NCI-H69 (cell line): ENCODE data around the gene C6orf62.
"Not testable (repeated sequence)": the region's sequence is repeated elsewhere in the genome, so short reads cannot be mapped to it uniquely, and the experiment has no call there.

Source experiments
- DNase-seq: peaks from one replicate; lab custom pipeline; 2025; lab: John Stamatoyannopoulos, UW

C6orf62 gene

GRCh38 chr6:24719125-24719971 lies at the start of gene C6orf62:
TSS of gene C6orf62 (minus strand) at chr6:24719154. CDS start at chr6:24718668, 486 bp downstream.
- DNase-seq, result peak; percentile 74

GRCh38 chr6:24768361-24768760 lies 49.4 kb upstream of the C6orf62 start:
- no peak for DNase-seq

GRCh38 chr6:24766680-24767462 lies 47.9 kb upstream of the C6orf62 start:
- DNase-seq, result peak; percentile 61

- not testable (repeated sequence) for DNase-seq
Observed at GRCh38 chr6:24765968-24766367, 47.0 kb upstream of the C6orf62 start.

- DNase-seq, result not testable (repeated sequence)
Observed at GRCh38 chr6:24764833-24765828, 46.2 kb upstream of the C6orf62 start.

GRCh38 chr6:24763578-24763977 lies 44.6 kb upstream of the C6orf62 start:
- DNase-seq, result no peak

GRCh38 chr6:24761851-24762250 lies 42.9 kb upstream of the C6orf62 start:
- no peak for DNase-seq

GRCh38 chr6:24761193-24761835 lies 42.4 kb upstream of the C6orf62 start:
- peak; percentile 32 for DNase-seq

- DNase-seq, result no peak
Observed at GRCh38 chr6:24760210-24760609, 41.3 kb upstream of the C6orf62 start.

DNA sequence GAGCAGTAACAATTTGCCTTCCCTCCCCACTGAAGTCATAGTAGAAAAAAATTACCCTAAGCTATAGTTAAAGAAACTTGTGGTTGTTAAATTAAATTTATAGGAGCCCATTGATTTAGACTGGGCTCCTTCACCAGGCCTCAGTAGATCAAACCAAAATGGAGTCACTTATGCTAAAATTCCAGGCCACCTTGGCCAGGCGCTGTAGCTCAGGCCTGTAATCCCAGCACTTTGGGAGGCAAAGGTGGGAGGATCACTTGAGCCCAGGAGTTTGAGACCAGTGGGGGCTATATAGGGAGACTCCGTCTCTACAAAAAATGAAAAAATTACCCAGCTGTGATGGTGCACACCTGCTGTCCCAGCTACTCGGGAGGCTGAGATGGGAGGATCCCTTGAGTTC lies 40.8 kb upstream of the C6orf62 start:
- DNase-seq, result no peak

DNA sequence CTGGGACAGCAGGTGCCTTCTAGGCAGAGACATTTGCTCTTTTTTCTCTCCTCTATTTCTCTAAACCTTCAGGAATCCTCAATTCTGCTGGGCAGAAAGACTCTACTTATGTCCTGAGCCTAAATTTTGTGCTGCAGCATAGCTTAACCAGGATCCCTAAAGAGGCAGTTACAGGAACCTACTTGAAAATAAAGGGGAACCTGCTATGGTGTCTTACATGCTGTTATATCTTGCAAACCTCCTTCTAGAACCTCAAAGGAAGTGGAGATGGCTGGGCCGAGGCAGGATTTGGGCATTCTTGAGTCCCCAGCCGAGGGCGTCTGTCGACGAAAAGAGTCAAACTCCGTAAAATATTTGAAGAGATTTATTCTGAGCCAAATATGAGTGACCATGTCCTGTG lies 38.7 kb upstream of the C6orf62 start:
- no peak for DNase-seq

GRCh38 chr6:24755279-24755678 lies 36.3 kb upstream of the C6orf62 start:
- DNase-seq, result no peak

GRCh38 chr6:24754378-24754777 lies 35.4 kb upstream of the C6orf62 start:
- not testable (repeated sequence) for DNase-seq

DNA sequence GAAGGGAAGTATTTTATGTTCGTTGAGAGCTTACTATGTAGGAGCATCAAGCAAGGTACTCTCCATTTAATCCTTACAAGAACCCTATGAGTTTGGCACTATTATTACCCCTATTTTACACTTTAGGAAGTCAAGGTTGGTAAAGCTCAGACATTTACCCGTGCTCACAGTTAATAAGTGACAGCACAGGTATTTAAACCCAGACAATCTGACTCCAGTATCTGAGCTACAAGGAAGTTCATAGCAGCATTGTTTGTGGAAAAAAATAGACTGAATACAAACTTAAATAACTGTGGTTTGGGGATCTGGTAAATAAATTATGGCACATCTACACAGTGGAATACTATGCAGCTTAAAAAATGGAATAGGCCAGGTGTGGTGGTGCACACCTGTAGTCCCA lies 34.6 kb upstream of the C6orf62 start:
- DNase-seq, result no peak

DNA sequence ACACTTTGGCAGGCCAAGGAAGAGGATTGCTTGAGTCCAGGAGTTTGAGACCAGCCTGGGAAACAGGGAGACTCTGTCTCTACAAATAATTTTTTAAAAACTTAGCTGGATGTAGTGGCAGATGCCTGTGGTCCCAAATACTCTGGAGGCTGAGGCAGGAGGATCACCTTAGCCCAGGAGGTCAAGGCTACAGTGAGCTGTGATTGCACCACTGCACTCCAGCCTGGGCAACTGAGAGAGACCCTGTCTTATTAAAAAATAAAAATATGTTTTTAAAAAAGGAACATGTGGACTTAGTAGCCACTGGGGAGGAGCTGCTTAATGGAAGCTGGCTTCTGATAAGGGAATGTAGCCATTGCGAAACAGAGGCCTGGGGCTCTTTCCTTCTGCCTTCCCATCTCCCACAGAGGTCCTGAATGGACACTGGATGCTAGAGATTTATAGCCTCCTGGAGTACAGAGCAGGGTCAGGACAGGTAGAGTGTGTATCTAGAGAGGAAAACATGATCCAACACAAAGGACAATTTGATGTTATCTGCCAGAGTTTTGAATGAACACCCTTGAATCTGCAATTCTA lies 34.1 kb upstream of the C6orf62 start:
- no peak for DNase-seq

GRCh38 chr6:24752503-24752902 lies 33.5 kb upstream of the C6orf62 start:
- no peak for DNase-seq

- DNase-seq, result not testable (repeated sequence)
Observed at GRCh38 chr6:24750878-24751277, 31.9 kb upstream of the C6orf62 start.

- DNase-seq, result no peak
Observed at GRCh38 chr6:24749297-24749696, 30.3 kb upstream of the C6orf62 start.

- no peak for DNase-seq
Observed at GRCh38 chr6:24744911-24745310, 26.0 kb upstream of the C6orf62 start.

DNA sequence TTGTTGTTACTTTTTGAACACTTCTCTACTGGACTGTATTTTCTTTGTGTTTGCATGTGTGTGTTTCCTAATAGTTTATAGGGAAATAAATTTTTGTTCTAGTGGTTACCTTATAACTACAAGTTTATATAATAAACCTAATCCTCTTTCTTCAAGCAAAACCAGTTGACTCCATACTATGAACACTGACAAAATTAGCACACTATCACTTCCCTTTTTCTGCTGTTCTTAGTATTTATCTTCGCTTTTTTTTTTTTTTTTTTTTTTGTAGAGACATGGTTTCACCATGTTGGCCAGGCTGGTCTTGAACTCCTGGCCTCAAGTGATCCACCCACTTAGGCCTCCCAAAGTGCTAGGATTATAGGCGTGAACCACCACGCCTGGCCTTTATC lies 25.0 kb upstream of the C6orf62 start:
- no peak for DNase-seq
